K562 (cell line): Measurements from ENCODE around the gene WDR90. TPM values are rescaled to one million over a fixed set of nuclear protein-coding genes. Genes with fewer than 3 reads are reported as not detected.

Experiments used
- ATF2 ChIP-seq: sonication (generic); formaldehyde crosslinking; IDR thresholded peaks from 2 replicates; pipeline ENCODE4 v1.8.1; 2022; ENCODE audit warnings: missing genetic modification reagents
- DIDO1 ChIP-seq: fragments of 450-650 bp; IDR thresholded peaks from 2 replicates; pipeline ENCODE4 v1.6.1; 2016; ENCODE audit warnings: low read depth, missing biosample characterization, missing genetic modification characterization
- ETS2 ChIP-seq: IDR thresholded peaks from 2 replicates; pipeline ENCODE4 v1.6.1; 2016; ENCODE audit warnings: borderline replicate concordance, missing genetic modification characterization, mild to moderate bottlenecking, moderate library complexity, missing compliant biosample characterization; ENCODE audit not compliant: poor library complexity, severe bottlenecking
- FOXP1 ChIP-seq: sonication (generic); formaldehyde crosslinking; IDR thresholded peaks from 2 replicates; pipeline ENCODE4 v1.8.0; 2022; ENCODE audit warnings: mild to moderate bottlenecking, missing genetic modification reagents
- HNRNPL ChIP-seq: fragments of 200-400 bp; formaldehyde crosslinking; IDR thresholded peaks from 2 replicates; pipeline ENCODE4 v1.6.1; 2017; ENCODE audit warnings: low read depth, mild to moderate bottlenecking, low read length
- IRF2 ChIP-seq: sonication (generic); formaldehyde crosslinking; IDR thresholded peaks from 2 replicates; pipeline ENCODE4 v1.8.1; 2022; ENCODE audit warnings: mild to moderate bottlenecking, missing genetic modification reagents
- JUND ChIP-seq, 2 experiments: IDR thresholded peaks; 2 replicates in 1 of 2; 3 replicates in 1 of 2; pipeline ENCODE4 v1.6.1; 2011; ENCODE audit warnings: borderline replicate concordance in 2 of 2, low read depth in 2 of 2, low read length in 2 of 2, improper control_type of control experiment in 1 of 2, missing biosample characterization in 1 of 2, missing genetic modification characterization in 1 of 2, missing genetic modification reagents in 1 of 2
- KLF10 ChIP-seq: fragments of 250-450 bp; sonication (Bioruptor Pico); IDR thresholded peaks from 2 replicates; pipeline ENCODE4 v1.6.1; 2021; ENCODE audit warnings: matching md5 sums
- NRF1 ChIP-seq, 2 experiments: fragments of 450-650 bp; IDR thresholded peaks in 1 of 2; conservative IDR thresholded peaks in 1 of 2; 2 replicates each; pipeline ENCODE4 v1.6.1; 2014; ENCODE audit warnings: mild to moderate bottlenecking in 2 of 2
- PHF21A ChIP-seq: fragments of 450-650 bp; IDR thresholded peaks from 2 replicates; pipeline ENCODE4 v1.6.1; 2017; ENCODE audit warnings: low read depth, borderline replicate concordance
- PTTG1 ChIP-seq: fragments of 450-650 bp; IDR thresholded peaks from 2 replicates; pipeline ENCODE4 v1.6.1; 2016; ENCODE audit warnings: low read depth, mild to moderate bottlenecking, missing genetic modification characterization, missing compliant biosample characterization
- RFX7 ChIP-seq: fragments of 250-450 bp; sonication (Bioruptor Pico); IDR thresholded peaks from 2 replicates; pipeline ENCODE4 v1.5.1; 2021; ENCODE audit warnings: mild to moderate bottlenecking
- SMAD2 ChIP-seq: fragments of 150-350 bp; IDR thresholded peaks from 2 replicates; pipeline ENCODE4 v1.6.1; 2014; ENCODE audit warnings: low read depth, mild to moderate bottlenecking, low read length
- SP2 ChIP-seq: IDR thresholded peaks from 2 replicates; pipeline ENCODE4 v1.6.1; 2011; ENCODE audit warnings: mild to moderate bottlenecking, low read depth, low read length, moderate library complexity; ENCODE audit not compliant: poor library complexity, severe bottlenecking; ENCODE audit errors: extremely low read depth
- THRAP3 ChIP-seq: fragments of 450-650 bp; IDR thresholded peaks from 2 replicates; pipeline ENCODE4 v1.6.1; 2016; ENCODE audit warnings: mild to moderate bottlenecking, inconsistent platforms, borderline replicate concordance
- polyA plus RNA-seq, 8 experiments: library from polyadenylated mRNA; depleted of rRNA in 4 of 8; stranded (reverse) in 5 of 8; unstranded in 3 of 8; fragments of >200 nt; fragmentation: Nextera tagmentation in 2 of 8; fragmentation: Illumina TruSeq in 1 of 8; extraction: Ambion mirVana in 2 of 8; extraction: Trizol in 1 of 8; gene quantifications; 2 replicates each; pipeline versions ENCODE4 v1.2.1 to v1.2.3, GENCODE V29; 2011 to 2014; ENCODE audit warnings: inconsistent platforms in 1 of 8, missing spikeins in 1 of 8
- total RNA-seq, 7 experiments: library from RNA; depleted of rRNA in 6 of 7; stranded (reverse); fragments of >200 nt in 6 of 7; fragmentation: Illumina TruSeq in 2 of 7; extraction: Trizol in 2 of 7; gene quantifications; 2 replicates each; pipeline versions ENCODE4 v1.2.1 to v1.2.3, GENCODE V29; 2011 to 2021; ENCODE audit warnings: low replicate concordance in 1 of 7

Gene WDR90
- total and polyA plus RNA-seq, 9 of the 15 experiments (the other 6 are each of a cell fraction or from before 2014, with no cell fraction given): 0.44 to 12.6 (median 3.3) TPM

- peak; percentile 60 to 71 for TF ChIP-seq NRF1 (conservative IDR thresholded peaks at IDR 0.05 in 1 of 2, IDR thresholded peaks at IDR 0.05 in 1 of 2)
- no peak for TF ChIP-seq PTTG1 (tag)
- no peak for TF ChIP-seq PHF21A
- no peak for TF ChIP-seq JUND (IDR thresholded peaks at IDR 0.05; ENCODE audit: borderline replicate concordance, low read depth, low read length)
- TF ChIP-seq JUND (tag; IDR thresholded peaks at IDR 0.05; ENCODE audit: borderline replicate concordance, low read depth, low read length): no peak
- no peak for TF ChIP-seq DIDO1 (tag)
- TF ChIP-seq ATF2: peak; percentile 49; the same call in 1 of the 2 replicates
- TF ChIP-seq HNRNPL: 0 out of 2 replicates have a peak, but pooled peaks have one; percentile 50
- TF ChIP-seq IRF2 (CRISPR knock-in tag): peak; percentile 53; the same call in 1 of the 2 replicates
- TF ChIP-seq ETS2 (tag): no peak
- no peak for TF ChIP-seq RFX7 (CRISPR knock-in tag)
- TF ChIP-seq THRAP3: no peak
- TF ChIP-seq FOXP1: peak; percentile 68; the same call in 1 of the 2 replicates
- no peak for TF ChIP-seq SP2
- no peak for TF ChIP-seq KLF10 (CRISPR knock-in tag)
- TF ChIP-seq SMAD2: no peak
Observed at GRCh38 chr16:683396-684070, 34.4 kb downstream of the WDR90 start (continued).
